Central memory CD8-positive, alpha-beta T cell (primary cell): ENCODE results near the gene ALDH3B2.
A peak's percentile ranks its signal among the peaks of the same experiment; 100 is the strongest.
"Not testable (repeated sequence)": the region's sequence is repeated elsewhere in the genome, so short reads cannot be mapped to it uniquely, and the experiment has no call there.

ENCODE experiments used
- ATAC-seq: fragments of 150-1000 bp; cut with Tn5 transposase; replicated peaks from 2 replicates; pipeline ENCODE4 v1.10.0; 2022; ENCODE audit warnings: mild to moderate bottlenecking, moderate FRiP score, moderate number of reproducible peaks; ENCODE audit not compliant: poor library complexity, severe bottlenecking; ENCODE audit errors: extremely low read depth
- DNase-seq, 2 donors: peaks; one replicate each; pipeline ENCODE4 v3.0.0; 2021; ENCODE audit warnings: low spot score in 2 of 2
- H3K27ac Mint-ChIP-seq: one replicate; pipeline ENCODE4 v1.8.0; 2022; ENCODE audit warnings: low read depth, mild to moderate bottlenecking, moderate library complexity, mixed read lengths
- H3K27me3 Mint-ChIP-seq: one replicate; pipeline ENCODE4 v1.8.0; 2022; ENCODE audit warnings: mixed read lengths
- H3K36me3 Mint-ChIP-seq: one replicate; pipeline ENCODE4 v1.8.0; 2022; ENCODE audit warnings: mild to moderate bottlenecking, moderate library complexity, mixed read lengths; ENCODE audit not compliant: insufficient read depth
- H3K4me1 Mint-ChIP-seq: one replicate; pipeline ENCODE4 v1.8.0; 2022; ENCODE audit warnings: mixed read lengths
- H3K4me3 Mint-ChIP-seq: one replicate; pipeline ENCODE4 v1.8.0; 2022; ENCODE audit warnings: mild to moderate bottlenecking, moderate library complexity, mixed read lengths
- H3K9me3 Mint-ChIP-seq: one replicate; pipeline ENCODE4 v1.8.0; 2022; ENCODE audit warnings: mixed read lengths

Gene ALDH3B2

GRCh38 chr11:67664213-67664585 is 10.2 kb downstream of the ALDH3B2 start:
- Mint-ChIP-seq H3K4me3 (no peak overlapping the region), H3K4me1 (peaks cover 2% of the 10 kb centered on the region), H3K27ac (no peak overlapping the region), H3K27me3 (no peaks in the 10 kb centered on the region), H3K9me3 (no peaks in the 10 kb centered on the region), H3K36me3 (no peaks in the 10 kb centered on the region)
- ATAC-seq (no peak), DNase-seq (no peak)

GRCh38 chr11:67663532-67664212 is 10.8 kb downstream of the ALDH3B2 start:
- Mint-ChIP-seq H3K27ac (no peak overlapping the region), H3K9me3 (no peaks in the 10 kb centered on the region), H3K36me3 (peaks cover 1% of the 10 kb centered on the region), H3K4me3 (no peak overlapping the region), H3K4me1 (peaks cover 7% of the 10 kb centered on the region), H3K27me3 (no peaks in the 10 kb centered on the region)
- DNase-seq (no peak), ATAC-seq (no peak)

GRCh38 chr11:67662835-67663531 is 11.4 kb downstream of the ALDH3B2 start:
- DNase-seq: no peak
- Mint-ChIP-seq H3K4me1 (peaks cover 7% of the 10 kb centered on the region), H3K9me3 (no peaks in the 10 kb centered on the region), H3K4me3 (no peak overlapping the region), H3K36me3 (peaks cover 3% of the 10 kb centered on the region), H3K27ac (no peak overlapping the region), H3K27me3 (no peaks in the 10 kb centered on the region)
- no peak for ATAC-seq

GRCh38 chr11:67662142-67662834 is 12.1 kb downstream of the ALDH3B2 start:
- Mint-ChIP-seq H3K9me3 (no peaks in the 10 kb centered on the region), H3K4me3 (no peak overlapping the region), H3K27me3 (no peaks in the 10 kb centered on the region), H3K36me3 (peaks cover 3% of the 10 kb centered on the region), H3K27ac (no peak overlapping the region), H3K4me1 (peaks cover 7% of the 10 kb centered on the region)
- no peak for DNase-seq
- ATAC-seq: no peak

- H3K4me1 Mint-ChIP-seq, ATAC-seq, H3K27me3 Mint-ChIP-seq, H3K9me3 Mint-ChIP-seq, H3K4me3 Mint-ChIP-seq, H3K27ac Mint-ChIP-seq, H3K36me3 Mint-ChIP-seq, DNase-seq: not testable (repeated sequence)
These were observed 13.7 kb downstream of the ALDH3B2 start for GRCh38 chr11:67660752-67661151.

GRCh38 chr11:67659651-67660165 is 14.7 kb downstream of the ALDH3B2 start:
- not testable (repeated sequence) for H3K4me1 Mint-ChIP-seq, DNase-seq, H3K36me3 Mint-ChIP-seq, H3K27ac Mint-ChIP-seq, H3K9me3 Mint-ChIP-seq, H3K27me3 Mint-ChIP-seq, ATAC-seq, H3K4me3 Mint-ChIP-seq

GRCh38 chr11:67657300-67657699 is 17.1 kb downstream of the ALDH3B2 start:
- ATAC-seq: no peak
- DNase-seq: no peak
- H3K36me3 Mint-ChIP-seq: peaks cover 3% of the 10 kb centered on the region
- no peaks in the 10 kb centered on the region for H3K27me3 Mint-ChIP-seq
- H3K4me1 Mint-ChIP-seq: peaks cover 11% of the 10 kb centered on the region
- H3K4me3 Mint-ChIP-seq: peak overlapping the region; percentile 6
- H3K27ac Mint-ChIP-seq: no peak overlapping the region
- no peaks in the 10 kb centered on the region for H3K9me3 Mint-ChIP-seq

- Mint-ChIP-seq H3K27ac (peak overlapping the region; percentile 61), H3K4me3 (no peak overlapping the region), H3K4me1 (peaks cover 11% of the 10 kb centered on the region), H3K36me3 (peaks cover 3% of the 10 kb centered on the region), H3K9me3 (no peaks in the 10 kb centered on the region), H3K27me3 (no peaks in the 10 kb centered on the region)
- ATAC-seq (no peak), DNase-seq (no peak)
These were observed 18.0 kb downstream of the ALDH3B2 start for GRCh38 chr11:67656278-67656922.

GRCh38 chr11:67654225-67654624 is 20.2 kb downstream of the ALDH3B2 start:
- H3K4me3 Mint-ChIP-seq: no peak overlapping the region

GRCh38 chr11:67652965-67653845 is 21.2 kb downstream of the ALDH3B2 start:
- Mint-ChIP-seq H3K27me3 (no peaks in the 10 kb centered on the region), H3K27ac (no peak overlapping the region)

More at GRCh38 chr11:67654225-67654624, 20.2 kb downstream of the ALDH3B2 start:
- ATAC-seq (no peak), DNase-seq (no peak)
- H3K9me3 Mint-ChIP-seq: no peaks in the 10 kb centered on the region
- peaks cover 3% of the 10 kb centered on the region for H3K36me3 Mint-ChIP-seq
- H3K4me1 Mint-ChIP-seq: peaks cover 27% of the 10 kb centered on the region
- H3K27me3 Mint-ChIP-seq: no peaks in the 10 kb centered on the region
- no peak overlapping the region for H3K27ac Mint-ChIP-seq

GRCh38 chr11:67651976-67652781 is 22.2 kb downstream of the ALDH3B2 start:
- Mint-ChIP-seq H3K4me1 (peaks cover 27% of the 10 kb centered on the region), H3K9me3 (no peaks in the 10 kb centered on the region), H3K36me3 (no peaks in the 10 kb centered on the region), H3K4me3 (no peak overlapping the region), H3K27ac (no peak overlapping the region), H3K27me3 (no peaks in the 10 kb centered on the region)
- no peak for ATAC-seq
- DNase-seq: no peak

More at GRCh38 chr11:67652965-67653845, 21.2 kb downstream of the ALDH3B2 start:
- Mint-ChIP-seq H3K4me3 (no peak overlapping the region), H3K4me1 (peaks cover 25% of the 10 kb centered on the region), H3K36me3 (no peaks in the 10 kb centered on the region), H3K9me3 (no peaks in the 10 kb centered on the region)
- ATAC-seq (no peak), DNase-seq (no peak)
